ENCODE results near the gene COG8.

COG8 gene

DNA sequence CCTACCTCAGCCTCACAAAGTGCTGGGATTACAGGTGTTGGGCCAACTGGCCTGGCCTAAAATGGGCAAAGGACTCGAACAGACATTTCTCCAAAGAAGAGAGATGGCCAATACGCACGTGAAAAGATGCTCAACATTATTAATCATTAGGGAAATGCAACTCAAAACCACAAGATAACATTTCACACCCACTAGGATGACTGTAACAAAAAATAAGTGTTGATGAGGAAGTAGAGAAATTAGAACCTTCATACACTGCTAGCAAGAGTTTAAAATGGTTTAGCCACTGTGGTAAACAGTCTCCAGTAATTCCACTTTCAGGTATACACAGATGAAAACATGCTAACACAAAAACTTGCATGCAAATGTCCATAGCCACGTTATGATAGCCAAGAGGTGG lies 6.6 kb upstream of the COG8 start:
- DNase-seq (ENCODE audit: low spot score), result no peak

DNA sequence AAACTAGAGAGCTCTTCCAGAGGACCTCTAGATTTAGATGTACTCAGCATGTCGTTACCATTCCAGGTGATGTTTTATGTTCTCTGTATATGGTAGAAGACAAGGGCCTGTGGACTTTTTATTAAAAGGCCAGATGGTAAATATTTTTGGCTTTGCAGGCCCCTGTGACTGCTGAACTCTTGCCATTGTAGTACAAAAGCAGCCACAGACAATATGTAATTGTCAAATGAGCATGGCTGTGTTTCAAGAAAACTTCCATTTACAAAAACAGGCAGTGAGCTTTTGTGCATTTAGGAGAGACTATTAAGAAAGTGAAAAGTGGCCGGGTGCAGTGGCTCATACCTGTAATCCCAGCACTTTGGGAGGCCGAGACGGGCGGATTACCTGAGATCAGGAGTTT lies 4.8 kb upstream of the COG8 start:
- no peak for DNase-seq (ENCODE audit: low spot score)

DNA sequence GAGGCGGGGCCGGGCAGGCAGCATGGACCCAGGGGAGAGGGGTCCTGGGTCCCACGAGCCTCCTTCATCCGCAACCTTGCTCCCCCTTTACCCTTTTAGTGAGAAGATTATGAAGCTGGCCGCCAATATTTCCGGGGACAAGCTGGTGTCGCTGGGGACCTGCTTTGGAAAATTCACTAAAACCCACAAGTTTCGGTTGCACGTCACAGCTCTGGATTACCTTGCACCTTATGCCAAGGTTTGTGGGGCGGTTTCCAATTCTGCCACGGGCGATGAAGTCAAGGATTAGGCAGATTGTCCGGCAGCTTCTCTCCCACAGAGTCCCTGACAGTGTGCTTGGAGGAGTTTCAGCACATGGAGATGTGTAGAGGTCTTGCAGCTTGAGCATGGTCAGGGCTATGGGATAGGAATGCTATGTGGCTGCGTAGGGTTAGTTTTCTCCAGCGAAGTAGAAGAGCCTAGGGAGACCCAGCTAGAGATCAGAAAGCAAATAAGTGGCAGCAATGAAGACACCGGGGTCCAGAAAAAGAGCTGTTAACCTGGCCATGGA lies 806 bp upstream of the COG8 start:
- DNase-seq (ENCODE audit: low spot score), result no peak

DNA sequence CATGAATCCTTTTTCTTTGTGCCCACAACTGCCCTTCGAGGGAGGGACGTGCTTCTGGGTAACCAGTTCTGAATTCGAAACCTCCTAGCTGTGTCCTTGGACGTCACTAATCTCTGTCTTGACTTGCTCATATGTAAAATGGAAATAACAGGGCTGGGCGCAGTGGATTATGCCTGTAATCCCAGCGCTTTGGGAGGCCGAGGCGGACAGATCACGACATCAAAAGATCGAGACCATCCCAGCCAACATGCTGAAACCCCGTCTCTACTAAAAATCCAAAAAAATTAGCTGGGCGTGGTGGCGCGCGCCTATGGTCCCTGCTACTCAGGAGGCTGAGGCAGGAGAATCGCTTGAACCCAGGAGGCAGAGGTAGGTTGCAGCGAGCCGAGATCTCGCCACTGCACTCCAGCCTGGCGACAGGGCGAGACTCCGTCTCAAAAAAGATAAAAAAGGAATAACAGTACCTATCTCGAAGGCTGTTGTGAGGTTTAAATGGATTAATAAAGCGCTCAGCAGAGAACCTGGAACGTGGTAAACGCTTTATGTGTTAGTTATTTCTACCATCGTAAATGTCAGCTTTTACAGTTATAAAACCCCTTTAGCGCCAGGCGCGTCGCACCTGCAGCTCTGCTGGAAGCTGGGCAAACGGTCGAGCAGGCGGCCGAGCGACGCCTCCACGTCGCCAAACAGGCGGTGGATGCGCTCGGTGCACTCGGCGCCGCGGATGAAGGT lies 641 bp downstream of the COG8 start:
- no peak for DNase-seq (ENCODE audit: low spot score)

DNA sequence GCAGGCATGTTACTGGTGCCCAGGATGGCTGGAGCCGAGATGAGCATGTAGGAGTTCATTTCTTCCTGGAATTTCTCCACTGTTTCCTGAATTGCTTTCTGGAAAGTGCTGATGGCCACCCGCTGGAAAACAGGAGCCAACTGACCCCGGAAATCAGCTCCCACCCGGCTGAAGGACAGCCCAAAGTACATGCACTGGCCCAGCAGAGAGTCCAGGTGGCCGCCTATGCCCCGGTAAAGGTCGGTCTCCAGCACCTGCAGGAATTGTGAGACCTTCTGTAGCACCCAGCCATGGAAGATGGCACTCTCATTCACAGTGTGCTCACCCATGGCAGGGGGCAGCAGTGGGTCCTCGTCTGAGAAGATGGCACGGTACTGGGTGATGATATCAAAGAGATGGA lies 4.7 kb downstream of the COG8 start:
- no peak for DNase-seq (ENCODE audit: low spot score)

DNA sequence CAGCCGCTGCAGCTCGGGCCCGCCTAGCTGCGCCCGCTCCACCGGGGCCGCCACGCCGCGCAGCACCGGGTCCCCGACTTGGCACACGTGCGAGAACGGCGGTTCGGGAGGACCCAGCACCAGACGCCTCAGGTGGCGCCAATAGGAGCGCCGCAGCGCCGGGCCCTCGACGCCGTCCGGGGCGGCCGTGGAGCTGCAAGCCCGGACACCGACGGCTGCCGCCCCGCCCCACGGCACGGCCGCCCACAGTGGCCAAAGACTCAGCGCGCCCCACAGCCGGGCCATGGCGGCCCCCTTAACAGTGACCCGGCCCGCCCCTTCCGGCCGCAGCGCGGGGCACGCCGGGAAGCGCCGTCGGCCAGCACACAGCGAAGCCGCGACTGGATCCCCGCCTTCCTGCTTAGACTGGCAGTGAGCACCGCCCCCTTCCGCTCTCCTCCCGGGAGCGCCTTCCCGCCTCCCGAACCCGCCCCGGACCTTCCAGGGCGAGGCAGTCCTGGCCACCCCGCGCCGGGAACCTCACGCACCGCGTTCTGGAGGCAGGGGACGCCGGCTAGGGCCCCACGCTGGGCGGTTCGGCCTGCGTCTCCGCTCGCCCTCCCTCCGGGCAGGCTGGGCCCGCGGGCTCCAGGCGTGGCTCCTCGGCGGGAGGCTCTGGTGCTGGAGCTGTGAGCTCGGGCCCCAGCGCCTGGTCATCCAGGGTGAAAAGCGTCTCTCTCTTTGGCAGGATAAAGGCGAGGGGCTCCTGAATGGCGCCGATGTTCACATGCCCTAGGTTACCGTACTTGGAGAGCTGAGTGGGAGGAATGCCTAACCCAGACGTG lies 8.9 kb downstream of the COG8 start, which contains the start of gene PDF:
PDF (minus strand) TSS at position 303 of the 824 bp plus-strand sequence; CDS start at position 285, 18 bp downstream.
- peak; percentile 95 for DNase-seq (ENCODE audit: low spot score)

DNA sequence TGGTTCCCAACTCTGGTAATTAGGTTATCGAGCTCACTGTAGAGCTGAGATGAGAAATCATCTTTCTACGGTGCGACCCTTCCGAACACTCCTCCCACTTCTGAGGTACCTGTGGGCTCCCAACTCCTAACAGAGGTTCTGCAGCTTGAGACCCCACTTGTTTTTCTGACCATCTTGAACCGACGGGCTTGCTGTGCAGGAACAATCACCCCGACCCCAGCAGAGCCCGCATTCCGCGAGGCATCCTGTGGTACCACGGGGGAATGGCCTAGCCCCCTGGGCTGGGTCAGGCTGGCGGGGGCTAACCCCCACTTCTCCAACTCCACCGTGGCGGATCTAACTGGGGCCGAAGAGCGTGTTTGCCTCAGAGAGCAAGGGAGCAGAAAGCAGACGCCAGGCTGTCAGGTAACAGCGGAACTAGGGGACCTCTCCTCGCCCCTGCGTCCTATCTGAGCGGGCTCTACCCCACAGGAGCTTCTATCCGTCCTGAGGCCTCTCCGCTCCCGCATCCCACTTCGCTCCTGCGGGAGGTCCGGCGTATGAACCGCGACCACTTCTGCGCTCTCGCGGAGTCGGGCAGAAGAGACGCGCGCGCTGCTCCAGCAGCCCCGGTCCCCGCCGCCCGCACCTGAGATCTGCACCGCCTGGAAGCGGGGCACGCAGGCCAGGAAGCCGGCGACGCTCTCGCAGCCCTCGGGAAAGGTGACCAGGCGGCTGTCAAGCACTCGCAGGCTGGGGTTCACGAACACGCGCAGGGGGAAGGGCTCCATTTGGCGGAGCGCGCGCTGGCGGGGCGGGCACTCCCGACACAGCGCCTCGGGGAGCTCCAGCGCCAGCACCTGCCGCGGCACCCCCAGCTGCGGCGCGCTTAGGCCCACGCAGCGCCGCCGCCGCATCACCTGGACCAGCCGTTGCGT lies 9.7 kb downstream of the COG8 start:
- DNase-seq (ENCODE audit: low spot score), result no peak

DNA sequence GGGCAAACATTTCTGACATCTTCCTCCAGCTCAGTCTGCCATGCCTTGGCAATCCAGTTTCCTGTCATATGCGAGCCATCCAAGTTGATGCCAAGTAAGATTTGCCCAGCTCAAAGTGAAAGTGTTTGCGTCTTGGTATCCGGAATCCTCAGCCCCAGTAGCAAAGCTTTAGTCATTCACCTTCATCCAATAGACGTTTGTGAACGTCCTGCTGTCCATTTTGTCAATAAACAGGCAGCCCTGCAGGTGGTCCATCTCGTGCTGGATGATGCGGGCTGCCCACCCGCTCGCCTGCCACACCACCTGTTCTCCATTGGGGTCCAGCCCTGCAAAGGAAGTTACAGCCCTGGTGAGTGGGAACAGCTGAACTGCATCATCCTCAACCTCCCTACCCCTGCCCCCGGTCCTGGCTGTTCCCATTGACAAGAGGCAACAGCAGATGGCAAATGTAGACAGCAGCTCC lies 10.5 kb downstream of the COG8 start:
- no peak for DNase-seq (ENCODE audit: low spot score)

DNA sequence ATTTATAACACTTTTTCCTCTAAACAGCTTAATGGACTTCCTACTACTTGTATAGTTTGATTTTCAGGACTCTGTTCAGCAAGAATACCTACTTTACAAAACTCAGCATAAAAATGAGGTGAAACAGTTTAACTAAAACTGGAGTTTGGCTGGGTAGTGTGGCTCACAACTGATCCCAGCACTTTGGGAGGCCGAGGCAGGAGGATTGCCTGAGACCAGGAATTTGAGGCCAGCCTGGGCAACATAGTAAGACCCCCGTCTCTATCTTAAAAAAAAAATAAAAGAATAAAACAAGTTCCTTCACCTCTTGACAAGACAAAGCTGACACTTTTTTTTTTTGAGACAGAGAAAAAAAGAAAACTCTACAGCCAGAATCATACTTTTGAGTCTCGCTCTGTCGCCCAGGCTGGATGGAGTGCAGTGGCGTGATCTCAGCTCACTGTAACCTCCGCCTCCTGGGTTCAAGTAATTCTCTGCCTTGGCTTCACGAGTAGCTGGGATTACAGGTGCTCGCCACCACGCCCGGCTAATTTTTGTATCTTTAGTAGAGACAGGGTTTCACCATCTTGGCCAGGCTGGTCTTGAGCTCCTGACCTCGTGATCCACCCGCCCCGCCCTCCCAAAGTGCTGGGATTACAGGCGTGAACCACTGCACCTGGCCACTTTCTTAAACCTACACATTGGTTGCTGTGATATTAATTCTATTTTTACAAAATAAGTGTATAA lies 11.6 kb downstream of the COG8 start:
- no peak for DNase-seq (ENCODE audit: low spot score)

DNA sequence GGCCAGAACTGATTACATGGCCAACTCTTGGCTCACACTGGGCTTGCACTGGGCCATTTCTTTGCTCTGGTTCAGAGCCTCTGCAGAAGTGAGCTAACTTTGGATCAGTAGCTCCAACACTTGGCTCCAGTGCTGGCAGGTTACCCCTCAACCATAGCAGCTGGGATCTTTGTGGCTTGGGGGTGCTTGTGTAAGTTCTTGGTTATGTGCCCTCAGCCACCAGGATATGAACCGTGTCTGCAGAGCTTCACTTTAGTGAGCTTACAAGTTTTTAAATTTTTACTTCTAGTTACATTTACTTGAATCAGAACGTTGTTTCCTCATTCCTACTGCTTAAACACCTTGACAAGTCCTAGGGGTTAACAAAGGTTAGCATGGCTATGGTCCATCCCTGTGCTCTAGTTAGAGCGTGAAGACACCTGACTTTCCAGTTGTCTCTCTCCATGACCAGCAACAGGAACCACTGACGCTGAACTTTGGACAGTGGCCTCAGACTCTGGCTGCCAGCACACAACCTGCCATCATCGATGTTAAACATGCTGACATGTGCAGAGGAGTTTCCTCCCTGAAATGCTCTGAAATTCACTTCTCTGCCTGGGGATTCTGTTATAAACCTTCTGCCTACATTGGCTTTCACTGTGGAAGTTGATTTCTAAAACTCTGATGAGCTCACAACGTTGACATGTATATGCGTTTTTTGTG lies 13.0 kb downstream of the COG8 start:
- no peak for DNase-seq (ENCODE audit: low spot score)

DNA sequence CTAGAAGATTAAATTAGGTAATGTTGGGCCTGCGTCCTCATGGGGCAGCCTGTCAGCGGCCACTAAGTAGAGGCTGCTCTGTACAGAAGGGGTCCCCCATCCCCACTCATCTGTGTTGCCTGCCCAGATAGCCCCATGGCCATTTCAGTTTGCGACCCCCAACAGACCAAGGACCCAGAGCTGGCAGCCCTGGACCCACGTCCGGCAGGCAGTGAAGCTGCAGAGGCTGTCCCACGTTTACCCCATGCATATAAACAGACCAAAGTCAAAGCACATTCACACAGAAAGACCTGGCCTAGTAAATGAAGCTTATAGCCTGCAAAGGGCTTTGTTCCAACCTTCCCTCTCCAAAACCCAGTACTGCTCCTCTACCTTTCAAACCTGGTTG lies 13.6 kb downstream of the COG8 start:
- no peak for DNase-seq (ENCODE audit: low spot score)

DNA sequence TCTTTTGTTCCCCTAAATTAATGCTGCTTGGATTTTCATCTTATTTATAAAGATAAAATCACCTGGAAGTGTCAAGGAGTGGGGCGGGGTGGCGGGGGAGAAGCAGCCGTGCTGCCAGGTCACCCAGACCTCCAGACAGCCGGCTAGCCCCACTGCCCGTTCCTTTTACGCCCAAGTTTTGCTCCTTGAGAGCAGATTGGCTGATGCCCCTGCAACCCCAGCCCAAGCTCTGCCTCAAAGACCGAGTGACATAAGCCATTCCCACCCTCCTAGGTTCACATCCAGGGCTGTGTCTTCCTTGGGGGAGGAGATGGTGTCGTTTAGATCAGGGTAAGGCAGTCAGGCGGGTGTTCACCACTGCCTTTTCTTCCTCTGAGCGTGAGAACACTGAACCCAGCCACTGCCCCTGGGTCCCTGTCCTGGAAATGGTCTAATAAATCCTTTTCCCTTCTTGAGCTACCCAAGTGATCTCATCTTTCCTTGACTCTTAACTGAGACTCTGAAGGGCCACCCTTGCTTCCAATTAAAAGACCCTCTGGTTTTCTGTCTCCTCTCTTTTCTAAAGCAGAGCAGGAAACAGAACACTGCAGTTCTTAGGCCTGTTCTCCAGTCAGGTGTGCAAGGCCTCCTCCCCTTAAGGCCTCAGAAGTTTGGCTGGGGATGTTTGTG lies 14.6 kb downstream of the COG8 start:
- no peak for DNase-seq (ENCODE audit: low spot score)

DNA sequence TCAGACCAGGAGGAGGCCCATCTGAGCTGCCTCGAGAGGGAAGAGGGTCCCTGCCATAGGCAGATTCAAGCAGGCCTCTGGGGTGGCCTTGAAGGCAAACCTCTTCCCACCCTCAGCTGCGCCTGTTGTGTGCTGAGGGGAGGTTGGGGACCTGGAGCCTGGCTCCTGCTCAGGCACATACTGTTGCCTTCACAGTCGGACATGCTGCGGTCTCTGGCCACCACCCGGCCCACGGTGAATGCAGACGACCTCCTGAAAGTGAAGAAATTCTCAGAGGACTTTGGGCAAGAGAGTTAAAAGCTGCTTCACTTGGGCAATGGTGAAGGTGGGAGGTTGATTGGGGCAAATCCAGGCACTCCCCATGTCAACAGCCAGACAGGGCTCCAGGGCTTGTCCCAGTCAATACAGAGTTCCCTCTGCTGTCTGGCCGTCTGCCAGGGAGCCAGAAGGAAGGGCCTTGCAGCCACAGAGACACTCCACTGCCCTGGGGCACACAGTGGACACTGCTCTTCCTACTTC lies 15.3 kb downstream of the COG8 start:
- DNase-seq (ENCODE audit: low spot score), result no peak

DNA sequence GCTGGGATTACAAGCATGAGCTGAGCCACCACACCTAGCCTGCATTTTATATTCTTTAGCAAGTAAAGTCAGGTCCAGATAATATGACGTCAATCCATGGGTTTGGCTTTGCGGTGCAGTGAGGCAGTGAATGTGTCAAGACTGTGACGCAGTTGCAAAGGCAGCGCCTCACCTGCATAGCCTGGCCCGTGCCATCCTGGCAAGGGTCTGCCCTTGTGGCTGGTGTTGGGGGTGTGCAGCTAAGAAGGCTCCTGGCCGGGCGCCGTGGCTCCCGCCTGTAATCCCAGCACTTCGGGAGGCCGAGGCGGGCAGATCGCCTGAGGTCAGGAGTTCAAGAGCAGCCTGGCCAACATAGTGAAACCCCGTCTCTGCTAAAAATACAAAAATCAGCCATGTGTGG lies 15.9 kb downstream of the COG8 start:
- no peak for DNase-seq (ENCODE audit: low spot score)

DNA sequence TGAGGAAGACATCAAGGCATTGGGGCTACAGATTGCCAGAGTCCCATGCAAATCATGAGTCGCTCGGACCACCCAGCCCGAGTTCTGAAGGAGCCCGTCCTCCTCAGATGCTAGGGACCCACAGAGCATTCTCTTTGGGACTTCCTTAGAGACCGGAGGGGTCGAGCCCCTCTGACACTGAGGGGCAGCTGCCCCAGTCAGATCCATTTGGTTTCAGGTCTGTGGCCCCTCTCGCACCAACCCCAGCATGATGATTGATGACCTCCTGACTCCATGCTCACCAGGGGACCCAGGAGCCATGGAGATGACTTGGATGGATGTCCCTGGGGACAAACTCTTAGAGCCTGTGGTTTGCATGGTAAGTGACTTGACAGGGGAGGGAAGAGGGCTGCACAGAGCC lies 17.0 kb downstream of the COG8 start:
- DNase-seq (ENCODE audit: low spot score), result no peak

DNA sequence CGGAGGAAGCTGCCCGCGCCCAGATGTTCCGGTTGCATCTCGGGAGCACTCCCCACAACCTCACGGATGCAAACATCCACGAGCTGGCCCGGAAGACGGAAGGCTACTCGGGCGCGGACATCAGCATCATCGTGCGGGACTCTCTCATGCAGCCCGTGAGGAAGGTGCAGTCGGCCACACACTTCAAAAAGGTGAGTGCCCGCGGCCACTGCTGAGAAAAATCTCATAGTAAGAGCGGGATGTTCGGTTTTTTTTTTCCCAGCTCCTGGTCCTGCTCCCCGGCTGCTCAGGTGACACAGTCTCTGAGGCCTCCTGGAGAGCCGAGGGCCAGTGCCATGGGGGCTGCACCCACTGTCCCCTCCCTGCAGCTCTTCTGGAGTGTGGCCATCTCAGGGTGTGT lies 18.3 kb downstream of the COG8 start:
- DNase-seq (ENCODE audit: low spot score), result no peak

DNA sequence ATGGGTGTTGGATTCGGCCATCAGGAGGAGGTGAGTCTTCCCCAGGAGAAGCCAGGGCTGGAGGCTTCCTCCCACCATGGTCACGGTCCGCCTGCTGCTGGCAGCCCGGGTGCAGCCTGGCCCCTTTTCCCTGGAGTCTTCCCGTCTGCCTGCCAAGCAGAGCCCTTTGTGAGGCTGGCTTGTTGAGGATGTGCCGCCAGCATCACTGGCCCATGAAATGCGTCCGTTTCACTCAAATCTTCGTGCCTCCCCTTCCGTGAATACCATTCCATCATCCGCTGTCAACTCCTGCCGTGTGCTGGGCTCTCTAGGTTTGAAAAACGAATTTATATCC lies 18.7 kb downstream of the COG8 start:
- DNase-seq (ENCODE audit: low spot score), result no peak

DNA sequence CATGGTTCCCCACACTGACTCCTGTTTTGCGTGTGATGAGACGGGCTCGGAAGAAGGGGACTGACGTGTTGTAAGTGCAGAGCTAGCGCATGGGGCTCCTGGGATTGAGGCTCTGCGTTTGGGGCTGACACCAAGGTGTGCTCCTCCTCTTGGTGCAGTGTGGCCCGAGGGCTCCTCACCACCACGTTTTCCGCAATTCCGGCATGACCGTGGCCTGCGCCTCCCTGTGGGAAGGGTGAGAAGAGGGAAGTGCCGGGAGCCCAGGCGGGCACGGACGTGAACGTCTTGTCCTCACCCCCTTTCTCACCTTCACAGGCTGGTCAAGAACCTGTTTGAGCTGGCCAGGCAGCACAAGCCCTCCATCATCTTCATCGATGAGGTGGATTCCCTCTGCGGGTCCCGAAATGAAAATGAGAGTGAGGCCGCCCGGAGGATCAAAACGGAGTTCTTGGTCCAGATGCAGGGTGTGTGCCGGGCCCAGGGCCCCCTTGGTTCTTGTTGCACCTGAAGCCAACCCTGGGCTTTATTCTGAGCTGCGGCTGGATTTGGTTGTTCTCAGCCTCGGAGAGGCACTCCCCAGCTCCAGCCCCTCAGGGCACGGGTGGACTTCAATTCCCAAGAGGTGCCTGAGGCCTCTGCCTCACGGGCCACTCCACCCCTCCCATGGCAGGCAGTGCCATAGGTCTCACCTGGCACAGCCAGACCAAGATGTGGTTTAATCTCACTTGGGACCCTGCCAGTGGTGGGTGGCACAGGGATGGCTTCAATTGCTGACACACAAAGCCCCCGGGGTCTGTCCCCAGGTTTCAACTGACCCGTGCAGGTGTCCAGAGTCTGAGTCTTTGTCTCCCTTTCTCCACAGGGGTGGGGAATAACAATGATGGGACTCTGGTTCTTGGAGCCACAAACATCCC lies 19.3 kb downstream of the COG8 start:
- no peak for DNase-seq (ENCODE audit: low spot score)

DNA sequence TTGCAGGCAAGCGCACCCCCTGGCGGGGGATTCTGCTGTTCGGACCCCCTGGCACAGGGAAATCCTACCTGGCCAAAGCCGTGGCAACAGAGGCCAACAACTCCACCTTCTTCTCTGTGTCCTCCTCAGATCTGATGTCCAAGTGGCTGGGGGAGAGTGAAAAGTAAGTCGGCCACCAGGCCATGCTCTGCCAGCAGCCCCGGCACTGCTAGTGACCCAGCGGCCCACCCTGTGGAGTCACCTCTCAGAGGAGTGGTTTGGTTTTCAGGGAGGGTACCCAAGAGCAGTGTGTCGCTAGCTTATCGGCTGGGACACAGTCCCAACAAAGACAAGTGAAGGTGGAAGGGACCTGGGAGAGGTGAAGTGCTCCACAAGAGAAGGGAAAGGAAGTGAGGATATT lies 20.0 kb downstream of the COG8 start:
- no peak for DNase-seq (ENCODE audit: low spot score)

Measured in left forelimb (tissue), 1 donor.